SK-N-SH (cell line): ENCODE measurements around the gene DDAH1. TPM values are rescaled to one million over a fixed set of nuclear protein-coding genes. Genes with fewer than 3 reads are reported as not detected.
"Not testable (repeated sequence)": the region's sequence is repeated elsewhere in the genome, so short reads cannot be mapped to it uniquely, and the experiment has no call there.

ENCODE experiments used
- CTCF ChIA-PET: fragments of 300-600, 350-600 bp; formaldehyde crosslinking; extraction: SDS; loops from one replicate; lab custom pipeline; 2021; lab: Yijun Ruan, JAX
- POLR2A ChIA-PET: fragments of 350-600 bp; sonication (Branson Sonifier 250); formaldehyde crosslinking; extraction: SDS; loops from one replicate; lab custom pipeline; 2020; ENCODE audit warnings: antibody characterized with exemption, inconsistent platforms; lab: Yijun Ruan, JAX
- DNase-seq: peaks from one replicate; pipeline ENCODE4 v3.0.0; 2012
- H2AFZ ChIP-seq: fragments of 200-600 bp; sonication (generic); 2 replicates; pipeline ENCODE4 v1.8.1; 2016; ENCODE audit warnings: antibody characterized with exemption, mild to moderate bottlenecking, low read depth
- H3F3A ChIP-seq: fragments of 200-600 bp; sonication (generic); replicated peaks from 2 replicates; pipeline ENCODE3; 2016; ENCODE audit warnings: antibody characterized with exemption, mild to moderate bottlenecking; ENCODE audit not compliant: insufficient read depth
- H3K27ac ChIP-seq, 2 experiments: fragments of 200-500 bp in 1 of 2; fragments of 200-600 bp in 1 of 2; sonication (Bioruptor generic) in 1 of 2; sonication (generic), shearing (Covaris generic) in 1 of 2; 2 replicates each; pipeline versions ENCODE4 v1.5.1 to v1.6.1; 2014 to 2016; ENCODE audit warnings: low read depth in 2 of 2, inconsistent platforms in 1 of 2, low read length in 1 of 2, mild to moderate bottlenecking in 1 of 2, mixed read lengths in 1 of 2
- H3K27me3 ChIP-seq: fragments of 200-600 bp; sonication (generic), shearing (Covaris generic); 2 replicates; pipeline ENCODE4 v1.6.1; 2016; ENCODE audit warnings: mixed run types; ENCODE audit not compliant: insufficient read depth
- H3K36me3 ChIP-seq, 2 experiments: fragments of 200-500 bp in 1 of 2; fragments of 200-600 bp in 1 of 2; sonication (Bioruptor generic) in 1 of 2; sonication (generic) in 1 of 2; replicated peaks in 1 of 2; 2 replicates each; pipeline versions ENCODE3 to v1.5.1; 2014 to 2016; ENCODE audit warnings: low read length in 1 of 2, mild to moderate bottlenecking in 1 of 2; ENCODE audit not compliant: insufficient read depth in 2 of 2, control insufficient read depth in 1 of 2
- H3K4me1 ChIP-seq, 2 experiments: fragments of 200-500 bp in 1 of 2; fragments of 200-600 bp in 1 of 2; sonication (Bioruptor generic) in 1 of 2; sonication (generic), shearing (Covaris generic) in 1 of 2; 2 replicates each; pipeline versions ENCODE4 v1.5.1 to v1.6.1; 2014 to 2016; ENCODE audit warnings: low read depth in 1 of 2, low read length in 1 of 2, mixed run types in 1 of 2; ENCODE audit not compliant: insufficient read depth in 2 of 2, control insufficient read depth in 1 of 2
- H3K4me2 ChIP-seq: fragments of 200-600 bp; sonication (generic), shearing (Covaris generic); 2 replicates; pipeline ENCODE4 v1.6.1; 2017; ENCODE audit warnings: mixed run types
- H3K4me3 ChIP-seq, 2 experiments: fragments of 200-500 bp in 1 of 2; fragments of 200-600 bp in 1 of 2; sonication (Bioruptor generic) in 1 of 2; sonication (generic), shearing (Covaris generic) in 1 of 2; 2 replicates each; pipeline versions ENCODE4 v1.5.1 to v1.8.1; 2014 to 2016; ENCODE audit warnings: low read depth in 2 of 2, inconsistent platforms in 1 of 2, low read length in 1 of 2, mild to moderate bottlenecking in 1 of 2, mixed read lengths in 1 of 2, moderate library complexity in 1 of 2
- H3K79me2 ChIP-seq: fragments of 200-600 bp; sonication (generic); 2 replicates; pipeline ENCODE4 v1.8.1; 2017; ENCODE audit warnings: mild to moderate bottlenecking; ENCODE audit not compliant: insufficient read depth
- H3K9ac ChIP-seq: fragments of 200-600 bp; sonication (generic); 2 replicates; pipeline ENCODE4 v1.6.1; 2017; ENCODE audit warnings: mixed run types
- H3K9me2 ChIP-seq: fragments of 200-600 bp; sonication (generic); 2 replicates; pipeline ENCODE4 v1.6.1; 2017; ENCODE audit warnings: mixed run types
- H3K9me3 ChIP-seq: fragments of 200-600 bp; sonication (generic); 2 replicates; pipeline ENCODE4 v1.6.1; 2017; ENCODE audit warnings: mixed run types, mild to moderate bottlenecking, moderate library complexity
- H4K20me1 ChIP-seq: fragments of 200-600 bp; sonication (generic); 2 replicates; pipeline ENCODE4 v1.6.1; 2017; ENCODE audit warnings: mild to moderate bottlenecking, mixed run types; ENCODE audit not compliant: insufficient read depth
- CHD2 ChIP-seq: fragments of 150-350 bp; IDR thresholded peaks from 2 replicates; pipeline ENCODE4 v1.6.1; 2018; ENCODE audit warnings: low read length; ENCODE audit not compliant: partially characterized antibody
- ELF1 ChIP-seq: IDR thresholded peaks from 2 replicates; pipeline ENCODE4 v1.4.0; 2012
- EP300 ChIP-seq, 2 experiments: IDR thresholded peaks; 2 replicates each; pipeline versions ENCODE4 v1.4.0 to v1.6.1; 2012; ENCODE audit warnings: borderline replicate concordance in 1 of 2, low read depth in 1 of 2, low read length in 1 of 2
- EZH2phosphoT487 ChIP-seq: fragments of 200-600 bp; sonication (generic); IDR thresholded peaks from 2 replicates; pipeline ENCODE4 v1.6.1; 2017; ENCODE audit warnings: low read depth, mixed run types, mild to moderate bottlenecking, antibody characterized with exemption, moderate library complexity, borderline replicate concordance
- FOSL2 ChIP-seq: IDR thresholded peaks from 2 replicates; pipeline ENCODE4 v1.4.0; 2012; ENCODE audit warnings: low read depth, mild to moderate bottlenecking, moderate library complexity, borderline replicate concordance
- FOXJ3 ChIP-seq: sonication (generic); formaldehyde crosslinking; IDR thresholded peaks from 2 replicates; pipeline ENCODE4 v1.5.1; 2020; ENCODE audit warnings: mild to moderate bottlenecking, missing genetic modification reagents
- FOXM1 ChIP-seq: IDR thresholded peaks from 2 replicates; pipeline ENCODE4 v1.4.0; 2012; ENCODE audit warnings: low read depth, mild to moderate bottlenecking
- GATA2 ChIP-seq: sonication (generic); formaldehyde crosslinking; IDR thresholded peaks from 2 replicates; pipeline ENCODE4 v1.5.0; 2020; ENCODE audit warnings: mild to moderate bottlenecking, missing genetic modification reagents
- MXI1 ChIP-seq: IDR thresholded peaks from 2 replicates; pipeline ENCODE4 v1.6.1; 2012; ENCODE audit warnings: mild to moderate bottlenecking, low read depth, low read length, improper control_type of control experiment
- NFIC ChIP-seq: IDR thresholded peaks from 2 replicates; pipeline ENCODE4 v1.4.0; 2012; ENCODE audit warnings: borderline replicate concordance
- NRF1 ChIP-seq: IDR thresholded peaks from 2 replicates; pipeline ENCODE4 v1.6.1; 2012; ENCODE audit warnings: low read depth, mild to moderate bottlenecking, low read length
- POLR2AphosphoS5 ChIP-seq: IDR thresholded peaks from 2 replicates; pipeline ENCODE4 v1.6.1; 2012; ENCODE audit warnings: low read depth, low read length
- RAD21 ChIP-seq: IDR thresholded peaks from 2 replicates; pipeline ENCODE4 v1.6.1; 2012; ENCODE audit warnings: mild to moderate bottlenecking, low read length
- RCOR1 ChIP-seq: fragments of 150-350 bp; IDR thresholded peaks from 2 replicates; pipeline ENCODE4 v1.6.1; 2017; ENCODE audit warnings: antibody characterized with exemption, low read length
- RFX5 ChIP-seq: IDR thresholded peaks from 2 replicates; pipeline ENCODE4 v1.6.1; 2012; ENCODE audit warnings: mild to moderate bottlenecking, improper control_type of control experiment, low read length
- SMC3 ChIP-seq: IDR thresholded peaks from 2 replicates; pipeline ENCODE4 v1.6.1; 2012; ENCODE audit warnings: low read depth, low read length, improper control_type of control experiment
- WGBS: methylation state at CpG from one replicate; pipeline ENCODE4 v1.1.6; 2017; ENCODE audit warnings: low lambda C conversion rate; 5-methylcytosine and 5-hydroxymethylcytosine counted together
- polyA plus RNA-seq, 3 experiments: library from polyadenylated mRNA; depleted of rRNA; stranded (reverse); fragments of >200 nt; gene quantifications; 2 replicates each; pipeline ENCODE4 v1.2.3, GENCODE V29; 2012
- TF ChIP-seq, protein P1 (sequence below): fragments of 150-350 bp; IDR thresholded peaks from 2 replicates; pipeline ENCODE4 v1.6.1; 2016; ENCODE audit warnings: mild to moderate bottlenecking, low read depth, low read length
- TF ChIP-seq, protein P2 (sequence below): IDR thresholded peaks from 2 replicates; pipeline ENCODE4 v1.4.0; 2012; ENCODE audit warnings: low read depth, borderline replicate concordance
- TF ChIP-seq, protein P3 (sequence below): fragments of 200-600 bp; sonication (generic); IDR thresholded peaks from 2 replicates; pipeline ENCODE4 v1.6.1; 2017; ENCODE audit warnings: antibody characterized with exemption, mild to moderate bottlenecking, moderate library complexity
- TF ChIP-seq, protein P4 (sequence below): fragments of 150-350 bp; IDR thresholded peaks from 2 replicates; pipeline ENCODE4 v1.6.1; 2017; ENCODE audit warnings: antibody characterized with exemption, low read length, low read depth, borderline replicate concordance
- TF ChIP-seq, protein P5 (sequence below): IDR thresholded peaks from 2 replicates; pipeline ENCODE4 v1.4.0; 2012; ENCODE audit warnings: low read depth, borderline replicate concordance

DDAH1 gene
- polyA plus RNA-seq, 1 of the 3 experiments (the other 2 are of a cell fraction), result 64.3 TPM

DNA sequence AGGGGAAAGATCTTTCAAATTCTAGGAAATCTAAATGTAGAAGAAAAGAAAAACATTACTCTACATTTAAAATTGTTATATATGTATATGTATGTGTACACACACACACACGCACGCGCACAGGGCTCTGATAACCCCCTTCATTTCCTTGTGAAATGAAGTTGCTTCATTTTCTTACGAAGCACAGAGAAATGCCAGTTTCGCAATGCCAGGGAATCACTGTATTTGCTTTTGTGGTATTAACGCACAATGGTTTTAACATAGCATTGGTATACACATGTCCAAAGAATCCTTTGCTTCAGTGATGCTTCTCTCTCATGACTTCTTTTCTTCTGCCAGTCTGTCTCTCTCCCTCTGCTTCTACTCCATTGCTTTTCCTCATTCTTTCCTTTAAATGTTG, 8.4 kb upstream of the DDAH1 start (continued):
- no peak for TF ChIP-seq EP300 (IDR thresholded peaks at IDR 0.05; ENCODE audit: borderline replicate concordance in 1 of 2, low read depth in 1 of 2, low read length in 1 of 2)

DNA sequence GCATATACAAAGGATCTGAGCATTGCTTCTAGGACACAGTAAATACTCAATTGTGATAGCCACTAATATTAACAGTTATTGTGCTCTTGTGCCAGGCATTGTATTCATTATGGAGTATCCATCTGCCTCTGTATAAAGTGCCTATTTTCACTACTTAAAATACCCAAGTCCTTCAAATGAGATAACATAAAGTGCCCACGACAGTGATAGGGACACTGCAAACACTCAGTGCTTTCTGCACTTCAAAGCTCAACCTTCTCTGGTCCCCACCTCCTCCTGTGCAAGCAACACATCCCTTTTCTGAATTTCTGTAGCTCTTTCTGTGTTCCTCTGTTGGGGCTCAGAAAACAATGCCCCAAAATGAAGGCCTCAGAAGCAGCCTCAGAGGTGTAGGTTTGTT, 6.6 kb upstream of the DDAH1 start:
- H3K27me3 ChIP-seq, result no peaks in the 10 kb centered on the region
- no peak overlapping the region for H3K27ac ChIP-seq
- H3F3A ChIP-seq, result peaks cover 13% of the 10 kb centered on the region
- no peak for TF ChIP-seq EZH2phosphoT487
- no peak for TF ChIP-seq POLR2AphosphoS5
- no peak for TF ChIP-seq NFIC
- no peak for TF ChIP-seq RAD21
- TF ChIP-seq, protein P1, sequence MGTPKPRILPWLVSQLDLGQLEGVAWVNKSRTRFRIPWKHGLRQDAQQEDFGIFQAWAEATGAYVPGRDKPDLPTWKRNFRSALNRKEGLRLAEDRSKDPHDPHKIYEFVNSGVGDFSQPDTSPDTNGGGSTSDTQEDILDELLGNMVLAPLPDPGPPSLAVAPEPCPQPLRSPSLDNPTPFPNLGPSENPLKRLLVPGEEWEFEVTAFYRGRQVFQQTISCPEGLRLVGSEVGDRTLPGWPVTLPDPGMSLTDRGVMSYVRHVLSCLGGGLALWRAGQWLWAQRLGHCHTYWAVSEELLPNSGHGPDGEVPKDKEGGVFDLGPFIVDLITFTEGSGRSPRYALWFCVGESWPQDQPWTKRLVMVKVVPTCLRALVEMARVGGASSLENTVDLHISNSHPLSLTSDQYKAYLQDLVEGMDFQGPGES, result no peak
- no peak for TF ChIP-seq FOSL2
- TF ChIP-seq, protein P2, sequence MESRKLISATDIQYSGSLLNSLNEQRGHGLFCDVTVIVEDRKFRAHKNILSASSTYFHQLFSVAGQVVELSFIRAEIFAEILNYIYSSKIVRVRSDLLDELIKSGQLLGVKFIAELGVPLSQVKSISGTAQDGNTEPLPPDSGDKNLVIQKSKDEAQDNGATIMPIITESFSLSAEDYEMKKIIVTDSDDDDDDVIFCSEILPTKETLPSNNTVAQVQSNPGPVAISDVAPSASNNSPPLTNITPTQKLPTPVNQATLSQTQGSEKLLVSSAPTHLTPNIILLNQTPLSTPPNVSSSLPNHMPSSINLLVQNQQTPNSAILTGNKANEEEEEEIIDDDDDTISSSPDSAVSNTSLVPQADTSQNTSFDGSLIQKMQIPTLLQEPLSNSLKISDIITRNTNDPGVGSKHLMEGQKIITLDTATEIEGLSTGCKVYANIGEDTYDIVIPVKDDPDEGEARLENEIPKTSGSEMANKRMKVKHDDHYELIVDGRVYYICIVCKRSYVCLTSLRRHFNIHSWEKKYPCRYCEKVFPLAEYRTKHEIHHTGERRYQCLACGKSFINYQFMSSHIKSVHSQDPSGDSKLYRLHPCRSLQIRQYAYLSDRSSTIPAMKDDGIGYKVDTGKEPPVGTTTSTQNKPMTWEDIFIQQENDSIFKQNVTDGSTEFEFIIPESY, result no peak
- no peak for TF ChIP-seq ELF1
- no peak for TF ChIP-seq CHD2
- no peak for TF ChIP-seq RFX5
- TF ChIP-seq FOXJ3, result no peak
- TF ChIP-seq NRF1, result no peak
- no peak for TF ChIP-seq MXI1
- no peak for TF ChIP-seq GATA2 (CRISPR knock-in tag)
- TF ChIP-seq SMC3, result no peak
- TF ChIP-seq, protein P3, sequence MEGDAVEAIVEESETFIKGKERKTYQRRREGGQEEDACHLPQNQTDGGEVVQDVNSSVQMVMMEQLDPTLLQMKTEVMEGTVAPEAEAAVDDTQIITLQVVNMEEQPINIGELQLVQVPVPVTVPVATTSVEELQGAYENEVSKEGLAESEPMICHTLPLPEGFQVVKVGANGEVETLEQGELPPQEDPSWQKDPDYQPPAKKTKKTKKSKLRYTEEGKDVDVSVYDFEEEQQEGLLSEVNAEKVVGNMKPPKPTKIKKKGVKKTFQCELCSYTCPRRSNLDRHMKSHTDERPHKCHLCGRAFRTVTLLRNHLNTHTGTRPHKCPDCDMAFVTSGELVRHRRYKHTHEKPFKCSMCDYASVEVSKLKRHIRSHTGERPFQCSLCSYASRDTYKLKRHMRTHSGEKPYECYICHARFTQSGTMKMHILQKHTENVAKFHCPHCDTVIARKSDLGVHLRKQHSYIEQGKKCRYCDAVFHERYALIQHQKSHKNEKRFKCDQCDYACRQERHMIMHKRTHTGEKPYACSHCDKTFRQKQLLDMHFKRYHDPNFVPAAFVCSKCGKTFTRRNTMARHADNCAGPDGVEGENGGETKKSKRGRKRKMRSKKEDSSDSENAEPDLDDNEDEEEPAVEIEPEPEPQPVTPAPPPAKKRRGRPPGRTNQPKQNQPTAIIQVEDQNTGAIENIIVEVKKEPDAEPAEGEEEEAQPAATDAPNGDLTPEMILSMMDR, result no peak
- TF ChIP-seq RCOR1, result no peak
- no peak for TF ChIP-seq FOXM1
- TF ChIP-seq, protein P4, sequence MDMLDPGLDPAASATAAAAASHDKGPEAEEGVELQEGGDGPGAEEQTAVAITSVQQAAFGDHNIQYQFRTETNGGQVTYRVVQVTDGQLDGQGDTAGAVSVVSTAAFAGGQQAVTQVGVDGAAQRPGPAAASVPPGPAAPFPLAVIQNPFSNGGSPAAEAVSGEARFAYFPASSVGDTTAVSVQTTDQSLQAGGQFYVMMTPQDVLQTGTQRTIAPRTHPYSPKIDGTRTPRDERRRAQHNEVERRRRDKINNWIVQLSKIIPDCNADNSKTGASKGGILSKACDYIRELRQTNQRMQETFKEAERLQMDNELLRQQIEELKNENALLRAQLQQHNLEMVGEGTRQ, result no peak
- TF ChIP-seq, protein P5, sequence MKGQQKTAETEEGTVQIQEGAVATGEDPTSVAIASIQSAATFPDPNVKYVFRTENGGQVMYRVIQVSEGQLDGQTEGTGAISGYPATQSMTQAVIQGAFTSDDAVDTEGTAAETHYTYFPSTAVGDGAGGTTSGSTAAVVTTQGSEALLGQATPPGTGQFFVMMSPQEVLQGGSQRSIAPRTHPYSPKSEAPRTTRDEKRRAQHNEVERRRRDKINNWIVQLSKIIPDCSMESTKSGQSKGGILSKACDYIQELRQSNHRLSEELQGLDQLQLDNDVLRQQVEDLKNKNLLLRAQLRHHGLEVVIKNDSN, result no peak
- no peak for DNase-seq
- CTCF ChIA-PET, result interaction anchor here (0.6 kb wide), 1 partner anchor 8 kb away, joined by 3 read pairs; no protein-coding TSS in a partner anchor
- H3K9me2 ChIP-seq, result no peaks in the 10 kb centered on the region
- no peak overlapping the region for H3K4me2 ChIP-seq
- WGBS, result 45% methylated on average over 1 of the region's 1 CpG
- H3K9me3 ChIP-seq, result no peaks in the 10 kb centered on the region
- H2AFZ ChIP-seq, result no peak overlapping the region
- peaks cover 25% of the 10 kb centered on the region; the same call in 1 of the 2 replicates for H3K79me2 ChIP-seq
- POLR2A ChIA-PET, result no interaction called here
- no peak overlapping the region for H3K4me3 ChIP-seq
- H3K4me1 ChIP-seq, result peaks cover 0 to 5% of the 10 kb centered on the region in 2 experiments; a peak in 2 of 4 replicates
- H3K9ac ChIP-seq, result no peak overlapping the region
- H4K20me1 ChIP-seq, result no peaks in the 10 kb centered on the region
- H3K36me3 ChIP-seq, result peaks cover 7 to 21% of the 10 kb centered on the region in 2 experiments

DNA sequence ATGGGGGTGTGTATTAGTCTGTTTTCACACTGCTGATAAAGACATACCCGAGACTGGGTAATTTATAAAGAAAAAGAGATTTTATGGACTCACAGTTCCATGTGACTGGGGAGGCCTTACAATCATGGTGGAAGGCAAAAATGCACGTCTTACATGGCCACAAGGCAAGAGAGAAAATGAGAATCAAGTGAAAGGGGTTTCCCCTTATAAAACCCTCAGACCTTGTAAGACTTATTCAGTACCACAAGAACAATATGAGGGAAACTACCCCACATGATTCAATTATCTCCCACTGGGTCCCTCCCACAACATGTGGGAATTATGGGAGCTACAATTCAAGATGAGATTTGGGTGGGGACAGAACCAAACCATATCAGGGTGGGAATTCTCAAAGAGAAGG, 5.2 kb upstream of the DDAH1 start:
- H3K4me1 ChIP-seq, result peaks cover 0 to 12% of the 10 kb centered on the region in 2 experiments; a peak in 2 of 4 replicates
- H3K9ac ChIP-seq, CTCF ChIA-PET, H2AFZ ChIP-seq, H3K9me3 ChIP-seq, H4K20me1 ChIP-seq, H3K4me3 ChIP-seq, POLR2A ChIA-PET, H3K27me3 ChIP-seq, H3K9me2 ChIP-seq, DNase-seq, H3K4me2 ChIP-seq, H3K27ac ChIP-seq: not testable (repeated sequence)
- H3K79me2 ChIP-seq, result peaks cover 36% of the 10 kb centered on the region
- H3F3A ChIP-seq, result peaks cover 13% of the 10 kb centered on the region
- 91% methylated on average over 2 of the region's 2 CpGs for WGBS
- peaks cover 4 to 15% of the 10 kb centered on the region in 2 experiments for H3K36me3 ChIP-seq
